Neural crest cell (in vitro differentiated cells): Measurements from ENCODE around the gene KLHL14. TPM values are rescaled to one million over a fixed set of nuclear protein-coding genes. Genes with fewer than 3 reads are reported as not detected.
"Not testable (repeated sequence)": the region's sequence is repeated elsewhere in the genome, so short reads cannot be mapped to it uniquely, and the experiment has no call there.

Experiments
- DNase-seq: peaks from one replicate; pipeline ENCODE4 v3.0.0; 2021; ENCODE audit warnings: low read depth, mixed read lengths, low spot score
- H3K27ac Mint-ChIP-seq: one replicate; pipeline ENCODE4 v1.8.0; 2021; ENCODE audit warnings: mild to moderate bottlenecking, mixed read lengths; ENCODE audit not compliant: unreplicated experiment
- H3K27me3 Mint-ChIP-seq: 2 replicates; pipeline ENCODE4 v1.8.0; 2021; ENCODE audit warnings: low read depth, mild to moderate bottlenecking, mixed read lengths
- H3K36me3 Mint-ChIP-seq: 2 replicates; pipeline ENCODE4 v1.8.0; 2021; ENCODE audit warnings: low read depth, mild to moderate bottlenecking, mixed read lengths
- H3K4me1 Mint-ChIP-seq: 2 replicates; pipeline ENCODE4 v1.8.0; 2021; ENCODE audit warnings: mixed read lengths
- H3K4me3 Mint-ChIP-seq: one replicate; pipeline ENCODE4 v1.8.0; 2021; ENCODE audit warnings: mild to moderate bottlenecking, mixed read lengths
- H3K9me3 Mint-ChIP-seq: 2 replicates; pipeline ENCODE4 v1.8.0; 2021; ENCODE audit warnings: mixed read lengths
- total RNA-seq: library from RNA; stranded (reverse); gene quantifications from 2 replicates; pipeline ENCODE4 v1.2.1, GENCODE V29; 2021
- TF ChIP-seq, protein P1 (sequence below): fragments of 200-600 bp; sonication (generic); conservative IDR thresholded peaks from 2 replicates; pipeline ENCODE4 v1.5.0; 2021; ENCODE audit warnings: antibody characterized with exemption, mild to moderate bottlenecking

The KLHL14 gene
- total RNA-seq, 1 donor from 2014 or later = 2.2 TPM

DNA sequence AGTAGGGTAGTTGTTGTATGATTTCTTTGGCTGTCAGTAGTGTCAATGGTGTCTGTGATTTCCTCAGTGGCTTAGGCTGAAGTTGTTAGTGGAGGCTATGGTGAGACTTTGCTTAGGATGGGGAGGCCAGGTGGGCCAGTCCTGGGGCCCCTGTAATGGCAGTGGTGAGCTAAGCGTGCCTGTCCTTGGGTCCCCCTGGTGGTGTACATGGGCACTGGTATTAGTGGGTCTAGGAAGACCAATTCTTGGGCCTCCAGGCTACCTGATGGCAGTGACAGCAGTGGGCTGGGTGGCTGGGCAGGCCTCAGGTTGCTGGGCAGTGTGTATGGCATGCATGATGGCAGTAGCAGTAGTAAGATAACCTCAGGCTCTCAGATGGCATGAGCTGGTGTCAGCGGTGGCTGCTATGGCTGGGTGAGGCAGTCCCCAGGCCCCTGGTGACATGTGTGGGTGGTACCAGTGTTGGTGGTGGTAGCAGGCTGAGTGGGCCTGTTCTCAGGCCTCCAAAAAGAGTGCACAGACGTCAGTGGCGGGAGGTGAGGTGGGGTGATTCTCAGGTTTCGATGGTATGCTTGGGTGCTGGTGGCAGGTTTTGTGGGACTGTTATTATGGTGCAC, 103.2 kb downstream of the KLHL14 start:
- Mint-ChIP-seq H3K9me3 (no peaks in the 10 kb centered on the region), H3K27ac (no peak overlapping the region), H3K4me3 (no peak overlapping the region), H3K27me3 (no peaks in the 10 kb centered on the region), H3K36me3 (no peaks in the 10 kb centered on the region), H3K4me1 (no peaks in the 10 kb centered on the region)
- DNase-seq = no peak
- TF ChIP-seq, protein P1, sequence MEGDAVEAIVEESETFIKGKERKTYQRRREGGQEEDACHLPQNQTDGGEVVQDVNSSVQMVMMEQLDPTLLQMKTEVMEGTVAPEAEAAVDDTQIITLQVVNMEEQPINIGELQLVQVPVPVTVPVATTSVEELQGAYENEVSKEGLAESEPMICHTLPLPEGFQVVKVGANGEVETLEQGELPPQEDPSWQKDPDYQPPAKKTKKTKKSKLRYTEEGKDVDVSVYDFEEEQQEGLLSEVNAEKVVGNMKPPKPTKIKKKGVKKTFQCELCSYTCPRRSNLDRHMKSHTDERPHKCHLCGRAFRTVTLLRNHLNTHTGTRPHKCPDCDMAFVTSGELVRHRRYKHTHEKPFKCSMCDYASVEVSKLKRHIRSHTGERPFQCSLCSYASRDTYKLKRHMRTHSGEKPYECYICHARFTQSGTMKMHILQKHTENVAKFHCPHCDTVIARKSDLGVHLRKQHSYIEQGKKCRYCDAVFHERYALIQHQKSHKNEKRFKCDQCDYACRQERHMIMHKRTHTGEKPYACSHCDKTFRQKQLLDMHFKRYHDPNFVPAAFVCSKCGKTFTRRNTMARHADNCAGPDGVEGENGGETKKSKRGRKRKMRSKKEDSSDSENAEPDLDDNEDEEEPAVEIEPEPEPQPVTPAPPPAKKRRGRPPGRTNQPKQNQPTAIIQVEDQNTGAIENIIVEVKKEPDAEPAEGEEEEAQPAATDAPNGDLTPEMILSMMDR = peak; percentile 30

DNA sequence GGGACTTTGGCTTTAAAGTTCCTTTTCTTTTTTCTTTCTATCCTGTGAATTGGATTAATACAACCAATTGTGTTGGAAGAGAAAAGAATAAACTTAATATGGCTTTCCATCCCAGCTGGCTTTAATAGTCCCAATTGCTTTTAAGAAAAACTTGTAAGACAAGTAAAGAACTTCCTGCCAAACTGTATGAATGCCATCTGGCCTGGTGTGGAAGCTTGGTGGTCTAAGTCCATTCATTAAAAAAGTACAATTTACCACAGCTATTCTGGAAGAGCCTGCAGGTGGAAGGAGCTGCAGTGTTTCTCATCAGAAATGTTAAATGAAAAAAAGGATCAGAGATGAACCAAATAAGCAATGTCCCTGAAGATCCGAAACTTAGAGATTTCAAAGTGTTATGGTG, 103.9 kb downstream of the KLHL14 start:
- TF ChIP-seq, protein P1 = no peak
- Mint-ChIP-seq H3K9me3 (no peaks in the 10 kb centered on the region), H3K27me3 (no peaks in the 10 kb centered on the region), H3K36me3 (no peaks in the 10 kb centered on the region), H3K4me3 (no peak overlapping the region), H3K4me1 (no peaks in the 10 kb centered on the region), H3K27ac (no peak overlapping the region)
- no peak for DNase-seq

DNA sequence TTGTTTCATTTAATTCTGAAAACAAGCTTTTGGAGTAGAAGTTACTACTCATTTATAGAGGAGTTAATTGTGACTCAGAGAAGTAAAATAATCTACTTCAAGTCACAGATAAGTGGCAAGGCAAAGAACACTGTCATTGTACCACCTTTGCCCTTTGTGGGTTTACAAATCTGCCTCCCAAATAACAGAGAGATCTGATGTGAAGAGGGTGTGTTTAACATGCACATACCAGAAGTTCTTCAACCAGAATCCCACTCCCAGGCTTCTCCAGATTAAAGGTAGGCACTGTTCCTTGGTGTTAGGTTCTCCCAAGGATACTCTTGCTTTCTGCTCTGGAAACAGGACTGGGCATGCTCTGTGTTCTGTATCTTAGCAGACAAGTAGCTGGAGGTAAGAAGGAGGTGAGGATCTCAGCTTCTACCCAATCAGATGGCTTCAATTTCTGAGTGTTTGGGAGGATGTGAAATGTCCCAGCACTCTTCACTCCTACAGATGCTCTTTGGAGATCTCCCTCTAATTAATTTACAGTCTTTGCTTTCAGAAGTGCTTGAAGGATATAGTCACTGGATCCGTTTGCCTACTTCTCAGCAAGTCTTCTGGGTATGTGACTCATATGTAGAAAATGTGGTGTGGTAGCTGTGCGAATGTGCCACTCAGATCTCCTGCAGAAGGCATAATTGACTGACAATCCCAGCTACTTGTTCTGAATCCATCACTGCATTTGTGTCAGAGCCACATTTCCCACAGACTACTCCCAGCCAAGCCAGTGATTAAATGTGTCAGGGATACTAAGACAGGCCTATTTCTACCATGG, 111.1 kb downstream of the KLHL14 start:
- Mint-ChIP-seq H3K27ac (no peak overlapping the region), H3K36me3 (no peaks in the 10 kb centered on the region), H3K4me1 (no peaks in the 10 kb centered on the region), H3K27me3 (no peaks in the 10 kb centered on the region), H3K9me3 (peaks cover 5% of the 10 kb centered on the region), H3K4me3 (no peak overlapping the region)
- TF ChIP-seq, protein P1 = no peak
- no peak for DNase-seq

DNA sequence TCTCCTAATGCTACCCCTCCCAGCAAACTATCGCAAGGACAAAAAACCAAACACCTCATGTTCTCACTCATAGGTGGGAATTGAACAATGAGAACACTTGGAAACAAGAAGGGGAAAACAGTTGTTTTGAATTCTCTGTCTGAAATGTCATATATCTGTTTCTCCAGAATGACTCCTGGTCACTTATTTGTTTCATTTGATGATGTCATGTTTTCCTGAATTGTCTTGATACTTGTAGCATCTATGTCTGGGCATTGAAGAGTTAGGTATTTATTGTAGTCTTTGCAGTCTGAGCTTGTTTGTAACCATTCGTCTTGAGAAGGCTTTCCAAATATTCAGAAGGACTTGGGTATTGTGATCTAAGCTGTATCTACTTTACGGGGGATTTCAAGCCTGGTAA, 118.3 kb downstream of the KLHL14 start:
- DNase-seq, H3K9me3 Mint-ChIP-seq: not testable (repeated sequence)

DNA sequence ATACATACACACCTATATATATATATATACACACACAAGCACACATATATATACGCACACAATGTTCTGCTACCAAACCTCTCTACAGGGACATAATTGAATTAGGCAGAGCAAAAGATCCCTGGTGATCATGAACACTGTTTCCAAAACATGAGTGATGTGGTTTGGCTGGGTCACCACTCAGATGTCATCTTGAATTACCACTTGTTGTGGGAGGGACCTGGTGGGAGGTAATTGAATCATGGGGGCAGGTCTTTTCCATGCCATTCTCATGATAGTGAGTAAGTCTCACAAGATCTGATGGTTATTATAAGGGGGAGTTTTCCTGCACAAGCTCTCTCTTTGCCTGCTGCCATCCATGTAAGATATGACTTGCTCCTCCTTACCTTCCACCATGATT, 135.2 kb downstream of the KLHL14 start:
- H3K4me3 Mint-ChIP-seq, H3K9me3 Mint-ChIP-seq, H3K4me1 Mint-ChIP-seq, DNase-seq, H3K27ac Mint-ChIP-seq, H3K27me3 Mint-ChIP-seq, H3K36me3 Mint-ChIP-seq: not testable (repeated sequence)

More for the DNA sequence above, 118.3 kb downstream of the KLHL14 start:
- not testable (repeated sequence) for H3K36me3 Mint-ChIP-seq, H3K27me3 Mint-ChIP-seq, H3K27ac Mint-ChIP-seq, H3K4me3 Mint-ChIP-seq, H3K4me1 Mint-ChIP-seq

DNA sequence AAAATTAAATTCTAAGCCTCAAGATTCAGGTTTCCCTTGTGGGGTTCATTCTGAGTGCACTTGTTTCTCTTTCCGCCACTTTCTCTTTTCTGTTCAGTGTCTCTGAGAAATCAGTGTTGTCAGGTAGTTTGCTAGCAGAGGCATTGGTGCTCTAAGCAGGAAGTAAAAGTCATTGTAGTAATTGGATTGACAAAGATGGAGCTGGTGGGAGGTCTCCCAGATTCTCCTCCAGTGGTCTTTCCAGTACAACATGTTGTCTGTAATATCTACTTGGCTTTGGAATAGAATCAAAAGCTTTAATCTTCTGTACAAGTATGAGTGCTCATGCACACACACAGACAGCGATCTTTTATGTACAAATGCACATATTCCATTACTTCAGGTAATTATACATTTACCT, 135.6 kb downstream of the KLHL14 start:
- no peaks in the 10 kb centered on the region for H3K4me1 Mint-ChIP-seq
- no peak overlapping the region for H3K27ac Mint-ChIP-seq
- H3K36me3 Mint-ChIP-seq = no peaks in the 10 kb centered on the region
- no peak for DNase-seq
- H3K27me3 Mint-ChIP-seq = peaks cover 2% of the 10 kb centered on the region
- TF ChIP-seq, protein P1 = no peak
- H3K9me3 Mint-ChIP-seq = no peaks in the 10 kb centered on the region
- H3K4me3 Mint-ChIP-seq = no peak overlapping the region
